Activated CD8-positive, alpha-beta memory T cell treated with anti-CD3 and anti-CD28 coated beads, Interleukin-2, amount 50 U/mL, for 24 hours (primary cell): ENCODE measurements around the gene CENPI.
"Not testable (repeated sequence)": the region's sequence is repeated elsewhere in the genome, so short reads cannot be mapped to it uniquely, and the experiment has no call there.

Experiments used
- DNase-seq: peaks from one replicate; pipeline ENCODE4 v3.0.0-alpha.2; 2020; ENCODE audit errors: extremely low read depth

Gene CENPI, protein sequence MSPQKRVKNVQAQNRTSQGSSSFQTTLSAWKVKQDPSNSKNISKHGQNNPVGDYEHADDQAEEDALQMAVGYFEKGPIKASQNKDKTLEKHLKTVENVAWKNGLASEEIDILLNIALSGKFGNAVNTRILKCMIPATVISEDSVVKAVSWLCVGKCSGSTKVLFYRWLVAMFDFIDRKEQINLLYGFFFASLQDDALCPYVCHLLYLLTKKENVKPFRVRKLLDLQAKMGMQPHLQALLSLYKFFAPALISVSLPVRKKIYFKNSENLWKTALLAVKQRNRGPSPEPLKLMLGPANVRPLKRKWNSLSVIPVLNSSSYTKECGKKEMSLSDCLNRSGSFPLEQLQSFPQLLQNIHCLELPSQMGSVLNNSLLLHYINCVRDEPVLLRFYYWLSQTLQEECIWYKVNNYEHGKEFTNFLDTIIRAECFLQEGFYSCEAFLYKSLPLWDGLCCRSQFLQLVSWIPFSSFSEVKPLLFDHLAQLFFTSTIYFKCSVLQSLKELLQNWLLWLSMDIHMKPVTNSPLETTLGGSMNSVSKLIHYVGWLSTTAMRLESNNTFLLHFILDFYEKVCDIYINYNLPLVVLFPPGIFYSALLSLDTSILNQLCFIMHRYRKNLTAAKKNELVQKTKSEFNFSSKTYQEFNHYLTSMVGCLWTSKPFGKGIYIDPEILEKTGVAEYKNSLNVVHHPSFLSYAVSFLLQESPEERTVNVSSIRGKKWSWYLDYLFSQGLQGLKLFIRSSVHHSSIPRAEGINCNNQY

DNA sequence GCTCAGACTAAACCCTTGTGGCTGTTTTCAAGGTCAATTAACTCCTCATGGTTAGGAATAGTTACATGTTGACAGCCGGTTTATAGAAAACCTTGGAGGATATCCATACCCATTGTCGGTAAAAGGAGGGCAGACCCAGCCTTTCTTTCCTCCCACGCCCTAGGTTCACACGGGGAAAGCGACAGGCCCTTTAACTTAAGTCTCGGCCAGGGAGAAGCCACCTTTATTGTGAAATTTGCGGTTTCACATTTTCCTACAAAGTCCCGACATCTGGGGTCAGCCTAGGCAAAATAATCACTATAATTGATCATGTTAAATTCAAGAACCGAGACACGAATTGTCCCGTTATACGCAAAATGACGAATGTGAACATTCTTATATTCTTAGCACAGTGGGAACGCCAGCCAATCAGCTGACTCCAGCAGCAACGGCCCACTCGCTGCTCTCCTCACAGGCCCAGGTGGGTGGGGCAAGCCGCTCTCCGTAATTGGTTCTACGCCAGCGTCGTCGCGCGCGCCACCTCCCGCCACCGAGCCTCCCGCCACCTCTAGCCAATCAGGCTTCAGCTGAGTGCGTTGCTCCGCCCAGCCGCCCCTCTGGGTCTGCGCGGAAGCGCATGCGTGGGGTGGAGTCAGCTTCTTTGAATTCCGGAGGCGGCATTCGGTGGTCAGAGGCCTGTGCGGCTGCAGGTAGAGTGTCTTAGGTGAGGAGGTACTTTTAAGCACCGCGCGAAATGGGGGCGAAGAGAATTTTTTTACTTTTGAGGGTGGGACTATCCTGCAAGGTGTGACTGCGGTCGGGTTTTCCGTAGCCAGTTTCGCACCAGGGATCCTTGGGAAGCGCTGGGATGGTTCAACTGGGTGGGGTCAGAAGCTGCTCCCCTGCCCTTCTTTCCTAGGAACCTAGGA, at the start of gene CENPI:
CENPI (plus strand) TSS at position 659 of the 908 bp plus-strand sequence. CDS start 2,867 bp downstream, outside the sequence.
- DNase-seq = peak; percentile 78

DNA sequence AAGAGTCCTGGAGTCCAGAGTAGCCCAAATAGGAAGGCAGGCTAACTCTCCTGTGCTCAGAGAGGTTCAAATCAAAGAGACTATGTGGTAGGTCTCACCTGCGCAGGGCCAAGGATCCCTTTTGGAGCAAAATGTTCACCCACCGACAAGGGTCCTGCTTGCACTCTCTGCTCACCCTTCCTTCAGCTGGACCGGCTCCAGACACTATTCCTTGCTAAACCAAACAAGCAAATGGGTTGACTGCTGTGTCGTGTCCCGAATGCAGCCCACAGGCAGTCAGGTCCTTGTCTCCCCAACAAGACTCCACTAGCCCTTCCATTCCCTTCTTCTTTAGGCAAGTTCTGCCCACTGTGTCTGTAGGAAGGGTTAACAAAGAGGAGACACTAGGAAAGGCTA, 46.9 kb upstream of the CENPI start:
- no peak for DNase-seq

DNA sequence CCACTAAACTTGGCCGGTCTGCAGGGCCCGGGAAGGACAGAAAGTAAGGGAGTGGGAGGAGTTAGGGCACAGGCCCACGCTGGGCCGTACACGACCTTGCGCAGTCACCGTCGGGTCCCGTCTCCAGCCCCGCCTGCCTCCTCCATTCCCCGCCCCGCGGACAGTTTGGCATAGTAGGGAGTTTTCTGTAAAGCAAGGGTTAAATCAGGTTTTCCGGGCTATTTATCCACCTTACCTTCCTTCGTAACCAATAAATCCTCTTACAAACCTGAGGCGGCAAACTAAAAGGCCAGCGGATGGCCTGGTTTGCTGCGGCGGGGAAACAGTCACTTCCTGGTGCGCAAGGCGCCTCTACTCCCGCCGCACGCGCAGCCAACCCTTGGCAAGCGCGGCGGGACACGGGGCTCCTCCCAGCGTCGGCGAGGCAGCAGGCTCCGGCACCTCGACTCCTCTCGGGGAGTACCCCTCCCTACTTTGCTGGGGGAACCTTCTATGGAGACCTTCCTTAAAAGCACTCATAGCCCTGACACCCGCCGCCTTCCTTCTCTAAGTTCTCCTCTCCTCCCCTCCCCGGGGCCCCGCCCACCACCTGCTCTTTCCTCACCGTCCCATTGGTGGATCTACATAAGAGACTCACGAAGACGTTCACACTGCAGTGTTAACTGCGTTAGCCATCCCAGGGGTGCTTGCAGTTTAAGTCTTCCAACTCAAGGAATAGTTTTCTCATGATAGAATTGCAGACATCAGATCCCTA, 46.3 kb upstream of the CENPI start, which contains the start of gene TRMT2B:
TRMT2B (minus strand) TSS at position 563 of the 754 bp plus-strand sequence. CDS start 9,822 bp downstream, outside the sequence.
- peak; percentile 45 for DNase-seq

DNA sequence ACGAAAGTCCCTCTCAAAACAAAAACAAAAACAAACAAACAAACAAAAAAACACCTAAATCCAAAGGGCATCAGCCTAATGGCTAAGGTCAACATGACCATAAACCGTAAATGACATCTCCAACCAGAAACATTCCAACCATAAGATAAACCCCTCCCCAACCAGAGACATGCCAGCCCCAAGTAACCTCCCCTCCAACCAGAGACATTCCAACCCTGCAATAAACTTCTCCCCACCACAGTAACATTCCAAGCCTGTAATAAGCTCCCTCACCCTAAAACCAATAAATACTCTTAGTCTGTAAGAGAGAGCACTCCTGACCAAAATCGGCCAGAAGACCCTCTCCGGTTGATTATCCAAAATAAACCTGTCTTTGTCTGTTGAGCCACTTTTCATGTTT, 41.5 kb upstream of the CENPI start:
- not testable (repeated sequence) for DNase-seq

DNA sequence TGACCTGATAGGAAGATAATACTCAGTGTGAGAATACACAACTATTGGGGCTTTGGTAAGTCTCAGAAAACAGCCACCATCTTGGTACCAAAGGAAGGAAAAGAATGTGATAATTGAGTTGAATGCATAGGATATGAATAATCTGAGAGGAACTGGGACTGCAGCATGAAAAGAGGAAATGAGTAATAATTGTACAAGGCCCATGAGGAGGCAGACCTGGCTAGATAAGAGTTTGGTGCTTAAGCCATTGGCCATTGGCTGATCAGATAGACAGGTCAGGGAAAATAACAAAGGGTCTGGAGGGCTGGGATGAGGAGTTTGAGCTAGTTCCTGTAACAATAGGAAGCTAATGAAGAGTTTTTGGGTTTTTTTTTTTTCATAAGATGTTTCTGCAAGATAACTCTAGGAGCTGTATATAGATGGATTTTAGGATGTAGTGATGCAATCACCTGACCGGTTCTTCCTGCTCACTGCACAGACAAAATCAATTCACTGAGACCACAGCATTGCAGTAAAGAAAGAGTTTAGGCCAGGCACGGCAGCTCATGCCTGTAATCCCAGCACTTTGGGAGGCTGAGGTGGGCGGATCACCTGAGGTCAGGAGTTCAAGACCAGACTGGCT, 40.8 kb upstream of the CENPI start:
- DNase-seq = no peak

DNA sequence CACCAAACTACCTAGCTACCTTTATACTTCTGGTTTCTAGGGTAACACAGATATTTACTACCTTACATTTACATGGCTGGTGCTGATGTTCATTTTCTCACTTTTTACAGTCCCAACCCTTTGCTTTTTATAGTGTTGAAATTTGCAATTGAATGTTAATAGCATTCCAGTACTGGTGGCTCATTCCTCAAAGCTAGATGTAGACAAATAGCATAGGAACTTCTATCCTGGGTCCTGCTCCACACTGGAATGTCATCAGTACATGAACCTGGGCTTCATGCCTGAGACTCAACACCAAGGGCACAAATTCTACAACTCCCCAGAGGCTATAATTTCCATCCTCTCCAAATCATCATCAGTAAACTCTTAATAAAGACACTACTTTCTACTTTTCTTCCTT, 35.8 kb upstream of the CENPI start:
- no peak for DNase-seq

DNA sequence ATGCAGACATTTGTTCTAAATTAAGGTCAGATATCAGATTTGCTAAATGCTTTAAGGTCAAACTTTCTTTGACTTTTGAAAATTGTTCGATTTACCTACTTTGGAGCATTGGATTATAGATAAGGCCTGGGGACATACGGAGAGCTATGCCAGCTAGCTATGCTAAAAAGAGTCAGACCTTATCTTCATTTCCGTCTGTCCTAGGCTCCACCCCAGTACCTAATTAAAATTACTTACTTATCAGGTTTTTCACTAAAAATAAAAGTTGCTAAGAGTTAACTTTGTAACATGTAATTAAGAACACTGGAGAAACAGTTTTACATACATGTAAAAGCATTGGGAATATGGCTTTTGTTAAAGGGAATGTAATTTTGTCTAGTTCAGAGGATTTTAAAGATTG, 26.4 kb upstream of the CENPI start:
- DNase-seq = no peak

DNA sequence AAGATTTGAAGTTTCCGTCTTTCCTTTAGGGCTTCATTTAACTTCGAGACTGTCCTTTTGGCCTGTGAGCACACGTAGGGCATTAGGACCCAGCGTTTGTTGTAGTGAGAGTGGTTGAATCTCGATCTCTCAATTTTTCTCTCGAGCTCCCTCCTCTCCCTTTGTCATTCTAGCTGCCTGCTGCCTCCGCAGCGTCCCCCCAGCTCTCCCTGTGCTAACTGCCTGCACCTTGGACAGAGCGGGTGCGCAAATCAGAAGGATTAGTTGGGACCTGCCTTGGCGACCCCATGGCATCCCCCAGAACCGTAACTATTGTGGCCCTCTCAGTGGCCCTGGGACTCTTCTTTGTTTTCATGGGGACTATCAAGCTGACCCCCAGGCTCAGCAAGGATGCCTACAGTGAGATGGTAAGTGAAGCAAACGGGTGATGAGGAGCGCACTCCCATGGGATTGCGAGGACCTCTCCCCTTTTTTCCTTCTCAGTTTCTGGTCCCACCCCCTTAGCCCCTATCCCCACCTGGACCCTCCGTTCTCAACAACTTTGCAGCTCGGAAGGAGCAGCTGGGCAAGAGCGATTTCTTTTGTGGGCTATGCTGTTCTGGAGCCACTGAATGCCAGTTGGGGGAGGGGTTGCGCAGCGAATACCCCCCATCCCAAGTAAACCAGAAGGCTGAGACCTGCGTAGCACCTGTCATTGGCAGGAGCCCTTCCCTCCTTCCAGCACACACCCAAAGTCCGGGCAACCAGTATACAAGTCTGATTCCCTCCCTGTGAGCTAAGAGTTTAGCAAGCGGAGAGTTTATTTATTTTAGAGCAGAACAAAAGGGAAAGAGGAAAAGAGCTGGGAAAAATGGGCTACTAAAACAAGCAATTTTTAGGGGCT, 19.0 kb upstream of the CENPI start, which contains the start of gene TMEM35A:
TMEM35A (plus strand) TSS at position 164 of the 883 bp plus-strand sequence; CDS start at position 288, 124 bp downstream.
- DNase-seq = no peak

DNA sequence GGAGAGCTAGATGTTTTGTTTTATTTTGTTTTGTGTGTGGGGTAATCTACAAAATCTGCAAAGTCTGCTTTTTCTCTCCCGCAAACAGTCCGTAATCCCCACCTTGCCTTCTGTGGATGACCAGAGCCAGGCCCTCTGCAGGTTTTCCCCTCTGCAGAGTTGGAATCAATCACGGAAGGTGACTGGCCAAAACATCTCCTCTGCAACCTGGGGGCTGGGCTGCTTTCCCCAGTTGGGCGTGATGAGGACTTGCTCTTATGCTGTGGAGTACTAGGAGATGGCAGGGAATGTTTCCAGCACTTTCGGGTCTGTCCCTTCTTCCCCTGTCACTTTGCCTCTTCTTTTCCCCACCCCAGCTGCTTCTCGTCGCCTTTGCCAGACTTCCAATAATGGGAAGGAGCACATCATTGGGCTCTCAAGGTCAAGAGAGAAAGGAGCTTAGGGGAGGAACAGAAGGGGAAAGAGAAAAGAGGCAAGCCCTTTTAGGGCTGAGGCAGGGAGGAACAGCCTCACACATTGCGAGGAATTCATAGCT, 18.2 kb upstream of the CENPI start:
- no peak for DNase-seq

DNA sequence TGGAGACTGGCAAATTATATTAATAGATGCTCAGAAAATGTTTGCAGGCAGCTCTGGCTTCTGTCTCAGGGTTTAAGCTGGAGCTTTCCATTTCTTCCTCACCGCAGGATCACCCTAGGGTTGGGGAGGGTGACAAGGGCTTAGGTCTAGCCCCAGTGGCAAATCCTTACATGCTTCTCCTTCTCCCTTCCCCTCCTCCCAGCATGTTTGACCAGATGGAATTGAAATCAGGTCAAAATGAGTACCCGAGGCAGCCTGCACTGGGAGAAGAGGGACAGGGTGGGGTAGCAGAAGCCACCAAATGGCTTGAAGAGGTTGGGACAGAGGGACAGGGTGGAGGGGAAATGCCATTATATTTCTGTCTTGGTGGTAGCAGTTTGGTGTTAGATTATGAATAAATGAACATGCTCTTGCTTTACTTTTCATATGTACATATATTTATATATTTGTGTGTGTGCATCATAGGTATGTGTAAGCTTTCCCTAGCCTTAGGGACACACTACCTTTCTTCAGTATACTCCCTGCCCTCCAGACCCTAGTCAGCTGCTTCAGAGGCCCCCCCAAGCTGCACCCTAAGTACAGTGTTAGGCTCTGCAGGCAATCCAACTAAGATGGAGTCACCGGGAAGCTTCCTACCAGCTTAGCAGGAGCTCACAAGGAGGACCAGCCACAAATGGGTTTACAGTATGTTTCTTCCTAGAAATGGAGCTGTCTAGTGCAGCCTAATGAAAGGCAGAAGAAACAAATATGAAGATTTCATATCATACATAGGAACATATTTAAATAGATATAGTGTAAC, 17.5 kb upstream of the CENPI start:
- DNase-seq = no peak

DNA sequence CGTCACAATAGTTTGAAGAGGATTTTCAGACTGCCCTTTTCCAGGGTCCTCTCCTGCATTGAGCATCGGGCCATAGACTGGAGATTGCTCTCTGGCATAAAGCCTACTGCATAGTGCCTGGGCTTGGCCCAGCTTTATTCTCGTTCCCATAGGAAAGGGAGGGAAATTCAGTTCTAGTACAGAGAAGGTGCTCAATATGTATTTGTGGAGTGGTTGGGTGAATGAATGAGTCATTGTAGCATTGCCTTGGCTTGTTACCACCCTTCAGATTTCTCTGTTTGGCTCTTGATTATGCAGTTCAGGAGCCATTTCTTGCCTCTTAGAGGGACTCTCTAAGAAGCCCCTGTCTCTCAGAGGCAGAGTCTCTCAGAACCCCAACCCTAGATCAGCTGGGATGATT, 16.8 kb upstream of the CENPI start:
- no peak for DNase-seq

DNA sequence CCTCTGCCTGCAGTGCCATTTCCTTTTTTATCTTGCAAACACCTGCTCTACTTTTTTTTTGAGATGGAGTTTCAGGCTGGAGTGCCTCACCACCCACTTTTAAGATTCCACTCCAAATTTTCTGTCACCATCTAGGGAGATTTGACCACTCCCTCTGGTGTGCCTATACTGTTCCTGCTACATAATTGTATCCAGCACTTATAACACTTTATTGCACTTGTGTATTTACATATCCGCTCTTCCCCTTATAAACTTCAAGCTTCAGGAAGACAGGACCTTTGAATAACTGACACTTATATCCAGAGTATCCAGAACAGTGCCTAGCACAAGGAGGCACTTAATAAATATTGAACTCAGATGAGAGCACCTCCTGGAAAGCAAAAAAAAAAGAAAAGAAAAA, 6.2 kb upstream of the CENPI start:
- no peak for DNase-seq

DNA sequence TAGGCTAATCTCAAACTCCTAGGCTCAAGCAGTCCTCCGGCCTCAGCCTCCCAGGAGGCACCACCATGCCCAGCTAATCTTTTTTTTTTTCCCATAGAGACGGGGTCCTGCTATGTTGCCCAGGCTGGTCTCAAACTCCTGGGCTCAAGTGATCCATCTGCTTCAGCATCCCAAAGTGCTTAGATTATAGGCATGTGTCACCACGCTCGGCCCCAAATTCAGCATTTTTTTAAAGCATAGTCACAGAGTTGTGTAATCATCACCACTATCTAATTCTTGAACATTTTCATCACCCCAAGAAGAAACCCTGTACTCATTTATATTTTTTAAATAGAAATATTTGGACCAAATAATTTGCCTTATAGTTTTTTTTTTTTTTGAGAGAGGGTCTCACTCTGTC, 10.3 kb downstream of the CENPI start:
- DNase-seq = no peak

DNA sequence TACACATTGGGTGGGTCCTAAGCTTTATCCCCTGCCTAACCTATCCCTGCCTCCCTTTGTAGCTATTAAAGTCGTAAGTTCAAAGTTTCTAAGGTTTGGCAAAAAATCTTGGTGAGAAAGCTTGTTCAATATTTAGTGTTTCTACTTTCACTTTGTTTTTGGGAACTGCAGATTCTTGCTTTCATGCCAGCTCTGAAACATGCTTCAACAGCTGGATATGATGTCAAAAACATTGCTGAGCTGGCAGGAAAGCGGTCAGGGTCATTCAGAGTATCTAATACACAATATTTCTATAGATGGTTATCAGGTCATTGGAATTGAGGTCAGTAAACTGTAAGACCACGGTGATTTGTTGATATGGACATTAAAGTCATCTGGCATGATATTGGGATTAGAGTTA, 19.7 kb downstream of the CENPI start:
- no peak for DNase-seq

DNA sequence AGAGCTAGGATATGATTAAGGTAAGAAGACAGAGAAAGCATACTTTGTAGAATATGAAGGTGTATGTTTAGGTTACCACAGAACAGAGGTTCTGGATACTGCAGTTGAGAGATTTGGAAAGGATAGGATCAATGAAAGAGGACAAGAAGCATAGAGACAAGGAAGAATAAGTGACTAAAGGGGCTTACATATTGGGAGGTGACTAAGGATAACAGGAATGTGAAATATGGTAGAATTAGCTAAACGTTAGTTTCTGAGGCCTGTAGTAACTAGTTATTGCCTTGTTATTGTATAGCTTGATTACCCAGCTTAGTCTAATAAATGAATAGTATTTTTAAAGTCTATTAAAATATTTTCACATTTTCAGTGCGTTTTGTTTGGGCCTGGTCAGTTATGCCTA, 38.2 kb downstream of the CENPI start:
- DNase-seq = no peak
